ENCODE results near the gene CERS6. TPM values are rescaled to one million over a fixed set of nuclear protein-coding genes. Genes with fewer than 3 reads are reported as not detected.

CERS6 gene
- total and polyA plus RNA-seq, 4 donors, result 4.2 to 20.4 (median 10.1) TPM

GRCh38 chr2:168583710-168584521 is 127.8 kb downstream of the CERS6 start:
- Histone ChIP-seq H3K4me1 (ENCODE audit: control insufficient read depth in 4 of 4, insufficient read depth in 4 of 4, low read length in 3 of 4) (peaks cover 0 to 2% (median 0%) of the 10 kb centered on the region in 4 donors), H3K9ac (ENCODE audit: low read depth in 1 of 2, low read length in 2 of 2) (no peak overlapping the region), H3K36me3 (ENCODE audit: control insufficient read depth in 4 of 4, insufficient read depth in 3 of 4, low read depth in 1 of 4, low read length in 3 of 4) (no peaks in the 10 kb centered on the region), H3K27me3 (ENCODE audit: control insufficient read depth in 4 of 4, insufficient read depth in 4 of 4, low read length in 3 of 4) (no peaks in the 10 kb centered on the region), H3K4me3 (ENCODE audit: low read depth in 1 of 3, low read length in 3 of 3) (no peak overlapping the region), H3K27ac (ENCODE audit: low read depth in 1 of 2, low read length in 2 of 2) (no peak overlapping the region), H3K9me3 (ENCODE audit: control insufficient read depth in 4 of 4, low read length in 3 of 4) (no peaks in the 10 kb centered on the region)
- 68% methylated on average over 5 of the region's 5 CpGs for WGBS
- TF ChIP-seq REST (IDR thresholded peaks at IDR 0.05) (no peak), TAF1 (conservative IDR thresholded peaks at IDR 0.05) (no peak), SP1 (IDR thresholded peaks at IDR 0.05) (no peak), GABPA (IDR thresholded peaks at IDR 0.05 in 1 of 2, conservative IDR thresholded peaks at IDR 0.05 in 1 of 2) (no peak), FOXA2 (IDR thresholded peaks at IDR 0.05) (no peak), HNF4A (conservative IDR thresholded peaks at IDR 0.05) (no peak), FOXA1 (IDR thresholded peaks at IDR 0.05) (no peak), RAD21 (IDR thresholded peaks at IDR 0.05) (no peak), HNF4G (IDR thresholded peaks at IDR 0.05) (no peak), CTCF (IDR thresholded peaks at IDR 0.05; ENCODE audit: low read depth, low read length, missing input control) (no peak), YY1 (IDR thresholded peaks at IDR 0.05) (no peak), JUND (IDR thresholded peaks at IDR 0.05) (no peak), EGR1 (IDR thresholded peaks at IDR 0.05; ENCODE audit: low read depth in 2 of 2) (no peak)
- DNase-seq (ENCODE audit: low spot score), result no peak

GRCh38 chr2:168584911-168585310 is 128.8 kb downstream of the CERS6 start:
- H3K4me1 ChIP-seq (ENCODE audit: control insufficient read depth in 4 of 4, insufficient read depth in 4 of 4, low read length in 3 of 4), result peaks cover 0 to 2% (median 0%) of the 10 kb centered on the region in 4 donors
- H3K27ac ChIP-seq (ENCODE audit: low read depth in 1 of 2, low read length in 2 of 2), result no peak overlapping the region
- H3K36me3 ChIP-seq (ENCODE audit: control insufficient read depth in 4 of 4, insufficient read depth in 3 of 4, low read depth in 1 of 4, low read length in 3 of 4), result no peaks in the 10 kb centered on the region
- no peaks in the 10 kb centered on the region for H3K9me3 ChIP-seq (ENCODE audit: control insufficient read depth in 4 of 4, low read length in 3 of 4)
- DNase-seq (ENCODE audit: low spot score), result no peak
- no peaks in the 10 kb centered on the region for H3K27me3 ChIP-seq (ENCODE audit: control insufficient read depth in 4 of 4, insufficient read depth in 4 of 4, low read length in 3 of 4)
- H3K4me3 ChIP-seq (ENCODE audit: low read depth in 1 of 3, low read length in 3 of 3), result no peak overlapping the region
- H3K9ac ChIP-seq (ENCODE audit: low read depth in 1 of 2, low read length in 2 of 2), result no peak overlapping the region
- TF ChIP-seq SP1 (IDR thresholded peaks at IDR 0.05) (no peak), YY1 (IDR thresholded peaks at IDR 0.05) (no peak), JUND (IDR thresholded peaks at IDR 0.05) (no peak), RXRA (IDR thresholded peaks at IDR 0.05) (no peak), FOXA1 (IDR thresholded peaks at IDR 0.05) (no peak), CTCF (IDR thresholded peaks at IDR 0.05; ENCODE audit: low read depth, low read length, missing input control) (no peak), RAD21 (IDR thresholded peaks at IDR 0.05) (no peak), ZBTB33 (IDR thresholded peaks at IDR 0.05) (no peak), REST (IDR thresholded peaks at IDR 0.05) (no peak), HNF4A (conservative IDR thresholded peaks at IDR 0.05) (no peak), MAX (IDR thresholded peaks at IDR 0.05) (no peak)
- TF ChIP-seq, protein P1, sequence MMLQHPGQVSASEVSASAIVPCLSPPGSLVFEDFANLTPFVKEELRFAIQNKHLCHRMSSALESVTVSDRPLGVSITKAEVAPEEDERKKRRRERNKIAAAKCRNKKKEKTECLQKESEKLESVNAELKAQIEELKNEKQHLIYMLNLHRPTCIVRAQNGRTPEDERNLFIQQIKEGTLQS (IDR thresholded peaks at IDR 0.05), result no peak

All from liver (tissue), 9 donors.